Measurements from ENCODE around the gene MTRFR. TPM values are rescaled to one million over a fixed set of nuclear protein-coding genes. Genes with fewer than 3 reads are reported as not detected.

MTRFR gene
- total and polyA plus RNA-seq, 2 experiments from 2014 or later, result 7.5 to 21.3 TPM

GRCh38 chr12:123238330-123238682 lies 5.1 kb downstream of the MTRFR start:
- Histone ChIP-seq H3K4me2 (ENCODE audit: unreplicated experiment) (no peak overlapping the region), H3K27me3 (replicated peaks; ENCODE audit: insufficient read depth) (no peaks in the 10 kb centered on the region), H3K9me3 (ENCODE audit: low read depth) (no peaks in the 10 kb centered on the region), H3K4me1 (ENCODE audit: insufficient read depth) (peaks cover 10% of the 10 kb centered on the region; the same call in 1 of the 2 replicates), H3K9me2 (ENCODE audit: insufficient read depth) (no peaks in the 10 kb centered on the region), H3F3A (ENCODE audit: insufficient read depth) (peaks cover 11% of the 10 kb centered on the region; the same call in 1 of the 2 replicates), H3K79me2 (ENCODE audit: insufficient read depth) (peaks cover 61% of the 10 kb centered on the region), H3K27ac (no peak overlapping the region), H3K36me3 (ENCODE audit: low read depth) (no peaks in the 10 kb centered on the region; the same call in 1 of the 2 replicates), H4K20me1 (ENCODE audit: insufficient read depth) (no peaks in the 10 kb centered on the region), H3K9ac (no peak overlapping the region), H3K4me3 (no peak overlapping the region), H2AFZ (no peak overlapping the region)
- no peak for DNase-seq
- no peak for TF ChIP-seq EZH2 (IDR thresholded peaks at IDR 0.05; ENCODE audit: insufficient read depth, poor library complexity, severe bottlenecking)
- TF ChIP-seq EZH2phosphoT487 (IDR thresholded peaks at IDR 0.05; ENCODE audit: insufficient read depth, low read depth), result no peak
- WGBS, 2 experiments (ENCODE audit: low coverage in 1 of 2, low lambda C conversion rate in 2 of 2, missing lambda C conversion rate in 2 of 2), result 28 to 36% methylated on average over 2 of the region's 2 CpGs
- in situ Hi-C loops (cut with MboI), result loop anchor here (25.0 kb wide), 1 partner anchor 376 kb away; no protein-coding TSS in a partner anchor

GRCh38 chr12:123238961-123239360 lies 5.7 kb downstream of the MTRFR start:
- in situ Hi-C loops (cut with MboI), result loop anchor here (25.0 kb wide), 1 partner anchor 377 kb away; no protein-coding TSS in a partner anchor
- TF ChIP-seq EZH2 (IDR thresholded peaks at IDR 0.05; ENCODE audit: insufficient read depth, poor library complexity, severe bottlenecking), result no peak
- DNase-seq, result no peak
- no peak overlapping the region for H2AFZ ChIP-seq
- no peak overlapping the region for H3K27ac ChIP-seq
- peaks cover 10% of the 10 kb centered on the region; the same call in 1 of the 2 replicates for H3K4me1 ChIP-seq (ENCODE audit: insufficient read depth)
- no peaks in the 10 kb centered on the region for H3K9me3 ChIP-seq (ENCODE audit: low read depth)
- no peak overlapping the region for H3K4me2 ChIP-seq (ENCODE audit: unreplicated experiment)
- 86 to 87% methylated on average over 6 of the region's 6 CpGs for WGBS, 2 experiments (ENCODE audit: low coverage in 1 of 2, low lambda C conversion rate in 2 of 2, missing lambda C conversion rate in 2 of 2)
- no peak overlapping the region for H3K4me3 ChIP-seq
- no peak overlapping the region for H3K9ac ChIP-seq
- H3K27me3 ChIP-seq (replicated peaks; ENCODE audit: insufficient read depth), result no peaks in the 10 kb centered on the region
- peaks cover 55% of the 10 kb centered on the region for H3K79me2 ChIP-seq (ENCODE audit: insufficient read depth)
- no peaks in the 10 kb centered on the region for H4K20me1 ChIP-seq (ENCODE audit: insufficient read depth)
- no peaks in the 10 kb centered on the region; the same call in 1 of the 2 replicates for H3K36me3 ChIP-seq (ENCODE audit: low read depth)
- H3F3A ChIP-seq (ENCODE audit: insufficient read depth), result peaks cover 11% of the 10 kb centered on the region; the same call in 1 of the 2 replicates
- H3K9me2 ChIP-seq (ENCODE audit: insufficient read depth), result no peaks in the 10 kb centered on the region

GRCh38 chr12:123242116-123242904 lies 9.1 kb downstream of the MTRFR start:
- Histone ChIP-seq H3K36me3 (ENCODE audit: low read depth) (no peaks in the 10 kb centered on the region), H4K20me1 (ENCODE audit: insufficient read depth) (no peaks in the 10 kb centered on the region), H3K79me2 (ENCODE audit: insufficient read depth) (peaks cover 43% of the 10 kb centered on the region), H3K27me3 (replicated peaks; ENCODE audit: insufficient read depth) (no peaks in the 10 kb centered on the region), H3K27ac (no peak overlapping the region), H3K9me3 (ENCODE audit: low read depth) (no peaks in the 10 kb centered on the region), H3K9me2 (ENCODE audit: insufficient read depth) (no peaks in the 10 kb centered on the region), H3K4me3 (no peak overlapping the region), H3F3A (ENCODE audit: insufficient read depth) (peaks cover 6% of the 10 kb centered on the region; the same call in 1 of the 2 replicates), H2AFZ (no peak overlapping the region), H3K4me2 (ENCODE audit: unreplicated experiment) (no peak overlapping the region), H3K4me1 (ENCODE audit: insufficient read depth) (peaks cover 5% of the 10 kb centered on the region; the same call in 1 of the 2 replicates), H3K9ac (no peak overlapping the region)
- in situ Hi-C loops (cut with MboI), result loop anchor here (25.0 kb wide), 1 partner anchor 380 kb away; no protein-coding TSS in a partner anchor
- WGBS, 2 experiments (ENCODE audit: low coverage in 1 of 2, low lambda C conversion rate in 2 of 2, missing lambda C conversion rate in 2 of 2), result 50 to 57% methylated on average over 11 of the region's 11 CpGs
- TF ChIP-seq EZH2 (IDR thresholded peaks at IDR 0.05; ENCODE audit: insufficient read depth, poor library complexity, severe bottlenecking) (no peak), EZH2phosphoT487 (IDR thresholded peaks at IDR 0.05; ENCODE audit: insufficient read depth, low read depth) (no peak)
- DNase-seq, result no peak

GRCh38 chr12:123243671-123244262 lies 10.5 kb downstream of the MTRFR start:
- H3K4me1 ChIP-seq (ENCODE audit: insufficient read depth), result no peaks in the 10 kb centered on the region
- no peak overlapping the region for H3K9ac ChIP-seq
- no peak overlapping the region for H3K4me2 ChIP-seq (ENCODE audit: unreplicated experiment)
- no peaks in the 10 kb centered on the region; the same call in 1 of the 2 replicates for H3K36me3 ChIP-seq (ENCODE audit: low read depth)
- peaks cover 51% of the 10 kb centered on the region for H3K79me2 ChIP-seq (ENCODE audit: insufficient read depth)
- H3K27ac ChIP-seq, result no peak overlapping the region
- in situ Hi-C loops (cut with MboI), result loop anchor here (25.0 kb wide), 1 partner anchor 381 kb away; no protein-coding TSS in a partner anchor
- TF ChIP-seq EZH2phosphoT487 (IDR thresholded peaks at IDR 0.05; ENCODE audit: insufficient read depth, low read depth) (no peak), EZH2 (IDR thresholded peaks at IDR 0.05; ENCODE audit: insufficient read depth, poor library complexity, severe bottlenecking) (no peak)
- no peak for DNase-seq
- no peaks in the 10 kb centered on the region; the same call in 1 of the 2 replicates for H3F3A ChIP-seq (ENCODE audit: insufficient read depth)
- 70 to 74% methylated on average over 7 of the region's 7 CpGs for WGBS, 2 experiments (ENCODE audit: low coverage in 1 of 2, low lambda C conversion rate in 2 of 2, missing lambda C conversion rate in 2 of 2)
- no peak overlapping the region for H3K4me3 ChIP-seq
- no peaks in the 10 kb centered on the region for H3K9me2 ChIP-seq (ENCODE audit: insufficient read depth)
- no peak overlapping the region for H2AFZ ChIP-seq
- no peaks in the 10 kb centered on the region for H4K20me1 ChIP-seq (ENCODE audit: insufficient read depth)
- no peaks in the 10 kb centered on the region for H3K9me3 ChIP-seq (ENCODE audit: low read depth)
- H3K27me3 ChIP-seq (replicated peaks; ENCODE audit: insufficient read depth), result no peaks in the 10 kb centered on the region
